Upper lobe of left lung (tissue), 6 donors: ENCODE results near the gene MICAL3. TPM values are rescaled to one million over a fixed set of nuclear protein-coding genes. Genes with fewer than 3 reads are reported as not detected.

Source experiments
- ATAC-seq, 2 donors: fragments of 200-7000 bp; cut with Tn5 transposase; one replicate each; pipeline ENCODE4 v1.9.1; 2022; ENCODE audit warnings: mild to moderate bottlenecking in 2 of 2, moderate library complexity in 2 of 2; ENCODE audit not compliant: low FRiP score in 2 of 2
- DNase-seq, 2 donors: peaks; one replicate each; pipeline ENCODE4 v3.0.0-alpha.2; 2019 to 2020
- H3K27ac ChIP-seq, 4 donors: fragments of 200-600 bp; sonication (generic); one replicate each; pipeline ENCODE4 v1.5.1; 2016 to 2019
- H3K27me3 ChIP-seq, 4 donors: fragments of 200-600 bp; sonication (generic); one replicate each; pipeline ENCODE4 v1.5.1; 2017 to 2019
- H3K36me3 ChIP-seq, 4 donors: fragments of 200-600 bp; sonication (generic); one replicate each; pipeline ENCODE4 v1.5.1; 2016 to 2019
- H3K4me1 ChIP-seq, 4 donors: fragments of 200-600 bp; sonication (generic); one replicate each; pipeline ENCODE4 v1.5.1; 2018 to 2019
- H3K4me3 ChIP-seq, 4 donors: fragments of 200-600 bp; sonication (generic); one replicate each; pipeline ENCODE4 v1.5.1; 2017 to 2019; ENCODE audit warnings: mild to moderate bottlenecking in 2 of 4, moderate library complexity in 1 of 4
- H3K9me3 ChIP-seq, 4 donors: fragments of 200-600 bp; sonication (generic); one replicate each; pipeline ENCODE4 v1.5.1; 2018 to 2019
- CTCF ChIP-seq, 6 experiments: fragments of 450-650 bp in 4 of 6; fragments of 200-600 bp in 2 of 6; sonication (generic) in 2 of 6; IDR thresholded peaks; one replicate each; pipeline ENCODE4 v1.5.1; 2016 to 2019; ENCODE audit warnings: antibody characterized with exemption in 6 of 6
- EP300 ChIP-seq, 4 donors: sonication (generic); formaldehyde crosslinking; IDR thresholded peaks; one replicate each; pipeline ENCODE4 v1.5.1; 2017; ENCODE audit warnings: antibody characterized with exemption in 4 of 4, control low read depth in 2 of 4
- POLR2A ChIP-seq, 4 donors: fragments of 450-650 bp; IDR thresholded peaks; one replicate each; pipeline ENCODE4 v1.5.1; 2016 to 2017; ENCODE audit warnings: antibody characterized with exemption in 4 of 4, mild to moderate bottlenecking in 2 of 4
- POLR2AphosphoS5 ChIP-seq, 2 donors: sonication (generic); formaldehyde crosslinking; IDR thresholded peaks; one replicate each; pipeline ENCODE4 v1.5.1; 2017; ENCODE audit warnings: antibody characterized with exemption in 2 of 2
- WGBS, 2 donors: methylation state at CpG; one replicate each; pipeline ENCODE4 v1.1.5; 2017 to 2018; 5-methylcytosine and 5-hydroxymethylcytosine counted together
- total RNA-seq, 6 donors: library from RNA; depleted of rRNA in 4 of 6; stranded (reverse); fragments of >200 nt in 4 of 6; gene quantifications; one replicate each; pipeline versions ENCODE4 v1.1.0 to v1.2.1, GENCODE V29; 2016 to 2021
- donor health status: DM: no; HTN: no; CAD: no; lungs with moderate emphysema.
- donor health status: DM: no; HTN: yes; CAD: no; lungs with severe emphysema.

The MICAL3 gene
- total RNA-seq, 6 donors from 2014 or later, result 6.4 to 39.8 (median 23.4) TPM

- Histone ChIP-seq H3K27ac (no peak overlapping the region), H3K4me1 (no peaks in the 10 kb centered on the region), H3K9me3 (no peaks in the 10 kb centered on the region), H3K4me3 (no peak overlapping the region), H3K36me3 (peaks cover 0 to 54% (median 9%) of the 10 kb centered on the region in 4 donors), H3K27me3 (no peaks in the 10 kb centered on the region)
- DNase-seq, result no peak
- TF ChIP-seq EP300 (IDR thresholded peaks at IDR 0.05), result no peak
- ATAC-seq, result no peak
- WGBS, 2 donors, result 95 to 97% methylated on average over 21 to 23 of the region's 23 CpGs
These were observed 164.0 kb downstream of the MICAL3 start for GRCh38 chr22:17860220-17860965.

DNA sequence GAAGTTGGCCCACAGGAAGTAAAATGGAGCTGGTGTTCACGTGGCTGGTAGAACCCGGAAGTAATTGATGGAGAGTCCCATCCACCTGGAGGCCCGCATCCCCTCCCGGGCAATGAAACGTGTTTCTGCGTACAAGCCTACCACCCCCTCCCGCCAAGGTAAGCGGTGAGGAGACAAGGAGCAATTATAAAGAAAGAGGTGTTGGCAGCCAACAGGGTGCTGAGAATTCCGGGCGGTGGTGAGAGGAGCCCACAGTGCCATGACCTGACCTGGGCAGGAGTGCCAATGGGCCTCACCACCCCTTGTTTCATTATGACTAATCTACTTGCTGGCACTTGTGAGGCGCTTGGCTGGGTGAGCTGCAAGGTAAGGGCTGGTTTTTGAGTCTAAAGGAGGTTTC is 166.3 kb downstream of the MICAL3 start:
- DNase-seq, result no peak
- no peaks in the 10 kb centered on the region for H3K27me3 ChIP-seq

GRCh38 chr22:17855572-17856290 is 168.6 kb downstream of the MICAL3 start:
- H3K36me3 ChIP-seq, result peaks cover 0 to 26% (median 6%) of the 10 kb centered on the region in 4 donors
- WGBS, 2 donors, result 91 to 93% methylated on average over 10 to 13 of the region's 13 CpGs
- DNase-seq, result no peak
- no peaks in the 10 kb centered on the region for H3K27me3 ChIP-seq
- ATAC-seq, result no peak
- TF ChIP-seq EP300 (IDR thresholded peaks at IDR 0.05) (no peak), POLR2A (IDR thresholded peaks at IDR 0.05) (no peak), POLR2AphosphoS5 (IDR thresholded peaks at IDR 0.05) (no peak), CTCF (IDR thresholded peaks at IDR 0.05) (no peak)
- no peak overlapping the region for H3K27ac ChIP-seq
- no peaks in the 10 kb centered on the region for H3K9me3 ChIP-seq
- no peak overlapping the region for H3K4me3 ChIP-seq
- H3K4me1 ChIP-seq, result no peaks in the 10 kb centered on the region

More for the DNA sequence above, 166.3 kb downstream of the MICAL3 start:
- Histone ChIP-seq H3K4me3 (no peak overlapping the region), H3K9me3 (no peaks in the 10 kb centered on the region), H3K27ac (no peak overlapping the region), H3K4me1 (no peaks in the 10 kb centered on the region), H3K36me3 (peaks cover 0 to 33% (median 6%) of the 10 kb centered on the region in 4 donors)
- WGBS, 2 donors, result 84 to 85% methylated on average over 11 of the region's 11 CpGs
- no peak for TF ChIP-seq EP300 (IDR thresholded peaks at IDR 0.05)
- no peak for TF ChIP-seq POLR2A (IDR thresholded peaks at IDR 0.05)
- TF ChIP-seq POLR2AphosphoS5 (IDR thresholded peaks at IDR 0.05), result no peak
- TF ChIP-seq CTCF (IDR thresholded peaks at IDR 0.05), result no peak
- ATAC-seq, result no peak

GRCh38 chr22:17853073-17853472 is 171.3 kb downstream of the MICAL3 start:
- Histone ChIP-seq H3K9me3 (no peaks in the 10 kb centered on the region), H3K36me3 (peaks cover 0 to 8% (median 4%) of the 10 kb centered on the region in 4 donors), H3K27ac (no peak overlapping the region), H3K4me1 (no peaks in the 10 kb centered on the region), H3K27me3 (no peaks in the 10 kb centered on the region), H3K4me3 (no peak overlapping the region)
- WGBS, 2 donors, result 76 to 88% methylated on average over 6 of the region's 6 CpGs
- ATAC-seq (no peak), DNase-seq (no peak)
- no peak for TF ChIP-seq POLR2A (IDR thresholded peaks at IDR 0.05)
- TF ChIP-seq CTCF (IDR thresholded peaks at IDR 0.05), result no peak
- TF ChIP-seq EP300 (IDR thresholded peaks at IDR 0.05), result no peak
- TF ChIP-seq POLR2AphosphoS5 (IDR thresholded peaks at IDR 0.05), result no peak

DNA sequence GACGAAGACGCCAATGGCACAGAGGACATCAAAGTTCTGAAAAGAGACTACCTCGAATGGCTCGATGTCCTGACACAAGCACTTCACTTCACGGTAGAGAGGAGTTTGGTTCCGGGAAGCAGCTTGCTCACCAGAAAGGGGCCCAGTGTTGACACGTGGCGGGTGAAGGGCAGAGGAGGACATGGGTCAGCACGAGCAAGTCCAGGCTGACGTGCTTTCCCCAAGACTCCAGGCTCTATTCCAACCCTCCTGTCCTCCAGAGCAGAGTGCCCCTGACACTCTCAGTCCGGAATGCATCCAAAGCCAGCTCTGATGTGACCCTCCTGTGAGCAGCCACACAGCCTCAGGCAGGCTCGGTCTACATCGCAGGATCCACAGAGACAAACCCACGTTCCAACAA is 172.6 kb downstream of the MICAL3 start:
- H3K9me3 ChIP-seq, result no peaks in the 10 kb centered on the region
- ATAC-seq (no peak), DNase-seq (no peak)
- WGBS, 2 donors, result 79 to 94% methylated on average over 9 to 14 of the region's 14 CpGs
- no peak overlapping the region for H3K4me3 ChIP-seq
- peaks cover 0 to 8% (median 0%) of the 10 kb centered on the region in 4 donors for H3K36me3 ChIP-seq
- no peaks in the 10 kb centered on the region for H3K27me3 ChIP-seq
- no peak overlapping the region for H3K27ac ChIP-seq
- TF ChIP-seq POLR2AphosphoS5 (IDR thresholded peaks at IDR 0.05) (no peak), POLR2A (IDR thresholded peaks at IDR 0.05) (no peak), CTCF (IDR thresholded peaks at IDR 0.05) (no peak), EP300 (IDR thresholded peaks at IDR 0.05) (no peak)
- H3K4me1 ChIP-seq, result peaks cover 0 to 3% (median 2%) of the 10 kb centered on the region in 4 donors
